ENCODE measurements around the gene B4GALT1. TPM values are rescaled to one million over a fixed set of nuclear protein-coding genes. Genes with fewer than 3 reads are reported as not detected.

Gene B4GALT1
- total RNA-seq, 6 experiments from 2014 or later: 87.2 to 116 (median 106) TPM

GRCh38 chr9:33193818-33194217, 26.7 kb upstream of the B4GALT1 start:
- TF ChIP-seq, protein P1, sequence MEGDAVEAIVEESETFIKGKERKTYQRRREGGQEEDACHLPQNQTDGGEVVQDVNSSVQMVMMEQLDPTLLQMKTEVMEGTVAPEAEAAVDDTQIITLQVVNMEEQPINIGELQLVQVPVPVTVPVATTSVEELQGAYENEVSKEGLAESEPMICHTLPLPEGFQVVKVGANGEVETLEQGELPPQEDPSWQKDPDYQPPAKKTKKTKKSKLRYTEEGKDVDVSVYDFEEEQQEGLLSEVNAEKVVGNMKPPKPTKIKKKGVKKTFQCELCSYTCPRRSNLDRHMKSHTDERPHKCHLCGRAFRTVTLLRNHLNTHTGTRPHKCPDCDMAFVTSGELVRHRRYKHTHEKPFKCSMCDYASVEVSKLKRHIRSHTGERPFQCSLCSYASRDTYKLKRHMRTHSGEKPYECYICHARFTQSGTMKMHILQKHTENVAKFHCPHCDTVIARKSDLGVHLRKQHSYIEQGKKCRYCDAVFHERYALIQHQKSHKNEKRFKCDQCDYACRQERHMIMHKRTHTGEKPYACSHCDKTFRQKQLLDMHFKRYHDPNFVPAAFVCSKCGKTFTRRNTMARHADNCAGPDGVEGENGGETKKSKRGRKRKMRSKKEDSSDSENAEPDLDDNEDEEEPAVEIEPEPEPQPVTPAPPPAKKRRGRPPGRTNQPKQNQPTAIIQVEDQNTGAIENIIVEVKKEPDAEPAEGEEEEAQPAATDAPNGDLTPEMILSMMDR (IDR thresholded peaks at IDR 0.05): no peak
- Mint-ChIP-seq H3K27ac (no peak overlapping the region), H3K4me3 (no peak overlapping the region), H3K9me3 (no peaks in the 10 kb centered on the region), H3K27me3 (ENCODE audit: insufficient read depth) (peaks cover 14% of the 10 kb centered on the region), H3K36me3 (ENCODE audit: low read depth) (no peaks in the 10 kb centered on the region), H3K4me1 (ENCODE audit: low read depth) (peaks cover 40% of the 10 kb centered on the region)
- DNase-seq: no peak

GRCh38 chr9:33192493-33193255, 25.5 kb upstream of the B4GALT1 start:
- Mint-ChIP-seq H3K36me3 (ENCODE audit: low read depth) (no peaks in the 10 kb centered on the region), H3K27ac (no peak overlapping the region), H3K27me3 (ENCODE audit: insufficient read depth) (peaks cover 14% of the 10 kb centered on the region), H3K9me3 (no peaks in the 10 kb centered on the region), H3K4me3 (no peak overlapping the region), H3K4me1 (ENCODE audit: low read depth) (peaks cover 35% of the 10 kb centered on the region)
- TF ChIP-seq, protein P1 (IDR thresholded peaks at IDR 0.05): no peak
- DNase-seq: no peak

DNA sequence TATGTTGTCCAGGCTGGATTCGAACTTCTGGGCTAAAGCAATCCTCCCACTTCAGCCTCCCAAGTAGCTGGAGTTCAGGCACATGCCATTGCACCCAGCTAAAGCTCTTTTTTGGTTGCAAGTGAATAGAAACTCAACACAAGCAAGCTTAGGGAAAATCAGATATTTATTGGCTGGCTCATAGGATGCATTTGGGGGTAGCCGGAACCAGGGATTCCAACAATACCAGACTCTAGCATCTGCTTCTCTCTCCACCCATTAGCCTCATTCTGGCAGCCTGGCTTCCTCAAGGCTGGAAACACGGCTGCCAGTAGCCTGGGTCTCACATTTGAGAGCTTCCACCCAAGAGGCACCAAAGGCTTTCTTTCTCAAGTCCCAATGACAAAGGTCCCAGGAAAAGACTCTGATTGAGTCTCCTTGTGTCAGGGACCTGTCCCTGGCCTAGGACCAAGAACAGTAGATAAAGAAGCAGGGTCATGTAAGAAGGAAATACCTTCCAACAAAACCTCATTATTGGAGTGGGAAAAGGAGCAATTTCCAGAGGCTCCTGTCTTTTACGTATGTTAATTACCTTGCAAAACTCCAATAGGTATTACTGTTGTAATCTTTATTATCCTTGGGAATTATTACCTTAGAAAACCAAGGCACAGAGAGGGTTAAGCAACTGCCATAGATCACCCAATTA, 23.0 kb upstream of the B4GALT1 start:
- peaks cover 45% of the 10 kb centered on the region for H3K4me1 Mint-ChIP-seq (ENCODE audit: low read depth)
- H3K27ac Mint-ChIP-seq: no peak overlapping the region
- no peaks in the 10 kb centered on the region for H3K9me3 Mint-ChIP-seq
- peaks cover 18% of the 10 kb centered on the region for H3K27me3 Mint-ChIP-seq (ENCODE audit: insufficient read depth)
- TF ChIP-seq, protein P1 (IDR thresholded peaks at IDR 0.05): no peak
- H3K4me3 Mint-ChIP-seq: no peak overlapping the region
- H3K36me3 Mint-ChIP-seq (ENCODE audit: low read depth): no peaks in the 10 kb centered on the region
- no peak for DNase-seq

- H3K4me1 Mint-ChIP-seq (ENCODE audit: low read depth): peaks cover 50% of the 10 kb centered on the region
- no peak for DNase-seq
- H3K4me3 Mint-ChIP-seq: no peak overlapping the region
- peaks cover 18% of the 10 kb centered on the region for H3K27me3 Mint-ChIP-seq (ENCODE audit: insufficient read depth)
- no peaks in the 10 kb centered on the region for H3K36me3 Mint-ChIP-seq (ENCODE audit: low read depth)
- H3K9me3 Mint-ChIP-seq: no peaks in the 10 kb centered on the region
- no peak overlapping the region for H3K27ac Mint-ChIP-seq
- TF ChIP-seq, protein P1 (IDR thresholded peaks at IDR 0.05): no peak
These were observed 22.2 kb upstream of the B4GALT1 start for GRCh38 chr9:33189331-33189791.

GRCh38 chr9:33188711-33189110, 21.6 kb upstream of the B4GALT1 start:
- TF ChIP-seq, protein P1 (IDR thresholded peaks at IDR 0.05): no peak

More at GRCh38 chr9:33188711-33189110, 21.6 kb upstream of the B4GALT1 start:
- no peaks in the 10 kb centered on the region for H3K36me3 Mint-ChIP-seq (ENCODE audit: low read depth)
- H3K4me3 Mint-ChIP-seq: no peak overlapping the region
- H3K9me3 Mint-ChIP-seq: no peaks in the 10 kb centered on the region
- peaks cover 18% of the 10 kb centered on the region for H3K27me3 Mint-ChIP-seq (ENCODE audit: insufficient read depth)
- H3K4me1 Mint-ChIP-seq (ENCODE audit: low read depth): peaks cover 47% of the 10 kb centered on the region
- no peak for DNase-seq
- no peak overlapping the region for H3K27ac Mint-ChIP-seq
